ENCODE results near the gene ANKRD53.

DNA sequence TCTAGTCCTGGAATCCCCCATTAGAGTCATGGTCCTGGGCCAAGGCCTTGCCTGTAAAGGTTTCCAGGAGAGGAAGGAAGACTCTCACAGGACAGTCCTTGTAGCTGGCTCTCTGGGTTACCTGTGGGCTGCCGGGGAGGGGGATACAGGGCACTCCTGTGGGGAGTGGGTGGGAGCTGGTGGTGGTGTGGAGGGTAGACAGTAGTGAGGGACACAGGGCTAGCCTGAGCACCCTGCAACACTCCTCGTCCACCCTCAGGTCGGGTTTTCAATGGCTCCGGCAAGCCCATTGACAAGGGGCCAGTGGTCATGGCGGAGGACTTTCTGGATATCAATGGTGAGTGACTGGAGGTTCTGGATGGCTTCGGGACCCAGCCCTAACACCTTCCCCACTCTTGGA, 19.7 kb upstream of the ANKRD53 start:
- TF ChIP-seq CTCF (conservative IDR thresholded peaks at IDR 0.05 in 1 of 2, IDR thresholded peaks at IDR 0.05 in 1 of 2; ENCODE audit: extremely low read depth in 1 of 2, insufficient read depth in 1 of 2, low read depth in 1 of 2, low read length in 2 of 2) (no peak), EZH2 (IDR thresholded peaks at IDR 0.05; ENCODE audit: borderline replicate concordance, low read length) (no peak)

All from mammary epithelial cell (primary cell).